Keratinocyte (primary cell): ENCODE results near the gene ARL6. TPM values are rescaled to one million over a fixed set of nuclear protein-coding genes. Genes with fewer than 3 reads are reported as not detected.

Experiments
- DNase-seq: peaks from one replicate; pipeline ENCODE4 v3.0.0-alpha.2; 2011; ENCODE audit warnings: low read depth, missing footprints, low spot score
- FAIRE-seq: peaks from 2 replicates; lab custom pipeline; 2011; peaks lifted over from hg19 to GRCh38; lab: Jason Lieb, UNC
- H2AFZ ChIP-seq: 2 replicates; pipeline ENCODE4 v1.6.0; 2012; ENCODE audit warnings: low read length, control low read depth, inconsistent platforms; ENCODE audit not compliant: control insufficient read depth
- H3K27ac ChIP-seq: 2 replicates; pipeline ENCODE4 v1.5.1; 2011; ENCODE audit warnings: low read length; ENCODE audit not compliant: control insufficient read depth, insufficient read depth
- H3K27me3 ChIP-seq: 3 replicates; pipeline ENCODE4 v1.6.0; 2011; ENCODE audit warnings: low read length; ENCODE audit not compliant: control insufficient read depth, insufficient read depth; ENCODE audit errors: extremely low read depth
- H3K36me3 ChIP-seq, 2 experiments: 2 replicates in 1 of 2; 3 replicates in 1 of 2; pipeline ENCODE4 v1.5.1; 2011; ENCODE audit warnings: low read length in 2 of 2, mild to moderate bottlenecking in 1 of 2; ENCODE audit not compliant: control insufficient read depth in 2 of 2, insufficient read depth in 2 of 2; ENCODE audit errors: extremely low read depth in 1 of 2
- H3K4me1 ChIP-seq: 3 replicates; pipeline ENCODE4 v1.5.1; 2011; ENCODE audit warnings: low read length; ENCODE audit not compliant: control insufficient read depth, insufficient read depth; ENCODE audit errors: extremely low read depth
- H3K4me2 ChIP-seq: 3 replicates; pipeline ENCODE4 v1.6.0; 2011; ENCODE audit warnings: low read depth, low read length; ENCODE audit not compliant: control insufficient read depth, insufficient read depth; ENCODE audit errors: extremely low read depth
- H3K4me3 ChIP-seq, 3 experiments: fragments of 200-600 bp in 1 of 3; sonication (generic) in 1 of 3; 2 replicates in 2 of 3; 3 replicates in 1 of 3; pipeline ENCODE4 v1.5.1; 2011 to 2016; ENCODE audit warnings: low read length in 3 of 3, mild to moderate bottlenecking in 3 of 3, control low read depth in 2 of 3, inconsistent platforms in 1 of 3, low read depth in 1 of 3, mixed read lengths in 1 of 3, mixed run types in 1 of 3, moderate library complexity in 1 of 3; ENCODE audit not compliant: control insufficient read depth in 2 of 3, insufficient read depth in 2 of 3; ENCODE audit errors: extremely low read depth in 1 of 3
- H3K79me2 ChIP-seq: 2 replicates; pipeline ENCODE4 v1.6.0; 2012; ENCODE audit warnings: low read length; ENCODE audit not compliant: control insufficient read depth, insufficient read depth
- H3K9ac ChIP-seq: 3 replicates; pipeline ENCODE4 v1.6.0; 2011; ENCODE audit warnings: low read length; ENCODE audit not compliant: control insufficient read depth, insufficient read depth; ENCODE audit errors: extremely low read depth
- H3K9me1 ChIP-seq: 3 replicates; pipeline ENCODE4 v1.6.0; 2011; ENCODE audit warnings: low read length; ENCODE audit not compliant: control insufficient read depth, insufficient read depth; ENCODE audit errors: extremely low read depth
- H3K9me3 ChIP-seq: 2 replicates; pipeline ENCODE4 v1.5.1; 2012; ENCODE audit warnings: low read depth, low read length; ENCODE audit not compliant: control insufficient read depth
- H4K20me1 ChIP-seq: 3 replicates; pipeline ENCODE4 v1.6.0; 2011; ENCODE audit warnings: low read length; ENCODE audit not compliant: control insufficient read depth, insufficient read depth; ENCODE audit errors: extremely low read depth
- CTCF ChIP-seq, 3 experiments: IDR thresholded peaks in 1 of 3; conservative IDR thresholded peaks in 1 of 3; optimal IDR thresholded peaks in 1 of 3; 2 replicates in 2 of 3; 3 replicates in 1 of 3; pipeline versions ENCODE3 to v1.5.1; 2011; ENCODE audit warnings: low read length in 3 of 3, mild to moderate bottlenecking in 3 of 3, moderate library complexity in 2 of 3, control low read depth in 1 of 3, inconsistent platforms in 1 of 3; ENCODE audit not compliant: insufficient read depth in 2 of 3; ENCODE audit errors: extremely low read depth in 1 of 3
- EZH2 ChIP-seq: IDR thresholded peaks from one replicate; pipeline ENCODE4 v1.6.1; 2012; ENCODE audit warnings: inconsistent platforms, mild to moderate bottlenecking, low read length, moderate library complexity
- dilution Hi-C: fragments of 300-500 bp; cut with MboI; formaldehyde crosslinking; loops from one replicate; pipeline ENCODE4 v1.7.0; 2020; ENCODE audit warnings: low sequenced_read_pairs; ENCODE audit not compliant: extremely low pct_ligation_motif_present
- polyA plus RNA-seq, 5 experiments: library from polyadenylated mRNA; depleted of rRNA in 3 of 5; stranded (reverse) in 3 of 5; stranded (forward) in 1 of 5; unstranded in 1 of 5; fragments of >200 nt; gene quantifications; 1 replicate in 1 of 5; 2 replicates in 3 of 5; 3 replicates in 1 of 5; pipeline versions ENCODE4 v1.2.1 to v1.2.3, GENCODE V29; 2011 to 2012; ENCODE audit warnings: missing spikeins in 2 of 5, low read depth in 1 of 5, low replicate concordance in 1 of 5

Gene ARL6
- polyA plus RNA-seq, 1 donor (not counting 4 experiments of a cell fraction or from before 2014, with no cell fraction given) = 8.3 TPM

GRCh38 chr3:97742036-97742435, 22.5 kb upstream of the ARL6 start:
- DNase-seq = no peak
- H3K4me2 ChIP-seq = no peak overlapping the region
- H3K27ac ChIP-seq = no peak overlapping the region
- FAIRE-seq = no peak
- H3K9ac ChIP-seq = no peak overlapping the region
- H3K9me3 ChIP-seq = no peaks in the 10 kb centered on the region
- no peaks in the 10 kb centered on the region for H3K79me2 ChIP-seq
- no peak overlapping the region for H2AFZ ChIP-seq
- H3K36me3 ChIP-seq = no peaks in the 10 kb centered on the region
- no peaks in the 10 kb centered on the region for H3K27me3 ChIP-seq
- H4K20me1 ChIP-seq = no peaks in the 10 kb centered on the region
- H3K9me1 ChIP-seq = no peaks in the 10 kb centered on the region
- no peak overlapping the region for H3K4me3 ChIP-seq
- dilution Hi-C loops = no loop called here
- no peak for TF ChIP-seq CTCF (optimal IDR thresholded peaks at IDR 0.05 in 1 of 3, IDR thresholded peaks at IDR 0.05 in 1 of 3, conservative IDR thresholded peaks at IDR 0.05 in 1 of 3; ENCODE audit: extremely low read depth in 1 of 3, insufficient read depth in 2 of 3, low read length in 3 of 3)
- no peak for TF ChIP-seq EZH2
- H3K4me1 ChIP-seq = no peaks in the 10 kb centered on the region

GRCh38 chr3:97744289-97744688, 20.3 kb upstream of the ARL6 start:
- Histone ChIP-seq H3K4me1 (no peaks in the 10 kb centered on the region), H3K4me2 (no peak overlapping the region), H3K79me2 (no peaks in the 10 kb centered on the region), H3K27ac (no peak overlapping the region), H3K9ac (no peak overlapping the region), H3K9me1 (no peaks in the 10 kb centered on the region), H2AFZ (no peak overlapping the region), H4K20me1 (no peaks in the 10 kb centered on the region), H3K9me3 (no peaks in the 10 kb centered on the region), H3K4me3 (no peak overlapping the region), H3K36me3 (no peaks in the 10 kb centered on the region), H3K27me3 (no peaks in the 10 kb centered on the region)
- dilution Hi-C loops = no loop called here
- FAIRE-seq = no peak
- no peak for DNase-seq
- TF ChIP-seq EZH2 (no peak), CTCF (optimal IDR thresholded peaks at IDR 0.05 in 1 of 3, IDR thresholded peaks at IDR 0.05 in 1 of 3, conservative IDR thresholded peaks at IDR 0.05 in 1 of 3; ENCODE audit: extremely low read depth in 1 of 3, insufficient read depth in 2 of 3, low read length in 3 of 3) (no peak)
